ENCODE results near the gene COPA.
"Not testable (repeated sequence)": the region's sequence is repeated elsewhere in the genome, so short reads cannot be mapped to it uniquely, and the experiment has no call there.

Gene COPA

GRCh38 chr1:160322831-160323230, 20.2 kb downstream of the COPA start:
- DNase-seq = no peak

- no peak for DNase-seq
Observed at GRCh38 chr1:160315359-160315758, 27.7 kb downstream of the COPA start.

- no peak for DNase-seq
Observed at GRCh38 chr1:160309571-160309970, 33.5 kb downstream of the COPA start.

- no peak for DNase-seq
Observed at GRCh38 chr1:160309185-160309557, 33.9 kb downstream of the COPA start.

- no peak for DNase-seq
Observed at GRCh38 chr1:160308451-160309184, 34.4 kb downstream of the COPA start.

GRCh38 chr1:160307118-160307791, 35.8 kb downstream of the COPA start:
- no peak for DNase-seq

GRCh38 chr1:160300173-160300572, 42.9 kb downstream of the COPA start:
- no peak for DNase-seq

- DNase-seq = no peak
Observed at GRCh38 chr1:160296036-160296435, 47.0 kb downstream of the COPA start.

GRCh38 chr1:160293020-160293968, 49.8 kb downstream of the COPA start:
- DNase-seq = no peak

GRCh38 chr1:160291248-160292220, 51.5 kb downstream of the COPA start:
- peak; percentile 62 for DNase-seq

- not testable (repeated sequence) for DNase-seq
Observed at GRCh38 chr1:160287769-160288168, 55.3 kb downstream of the COPA start.

- DNase-seq = no peak
Observed at GRCh38 chr1:160285506-160285905, 57.5 kb downstream of the COPA start.

- DNase-seq = peak; percentile 97
Observed at GRCh38 chr1:160284782-160285344, 58.2 kb downstream of the COPA start, which contains the start of gene PEX19. TSS of gene PEX19 (minus strand) at chr1:160285133. CDS start at chr1:160285124, 9 bp downstream.

- peak; percentile 29 for DNase-seq
Observed at GRCh38 chr1:160284220-160284781, 58.7 kb downstream of the COPA start.

GRCh38 chr1:160282807-160283206, 60.2 kb downstream of the COPA start:
- no peak for DNase-seq

GRCh38 chr1:160277987-160278386, 65.1 kb downstream of the COPA start:
- no peak for DNase-seq

GRCh38 chr1:160277330-160277729, 65.7 kb downstream of the COPA start:
- no peak for DNase-seq

- DNase-seq = no peak
Observed at GRCh38 chr1:160271025-160271424, 72.0 kb downstream of the COPA start.

- DNase-seq = no peak
Observed at GRCh38 chr1:160267284-160267991, 75.6 kb downstream of the COPA start.

GRCh38 chr1:160264795-160265307, 78.2 kb downstream of the COPA start:
- no peak for DNase-seq
